ENCODE measurements around the gene P4HA2. TPM values are rescaled to one million over a fixed set of nuclear protein-coding genes. Genes with fewer than 3 reads are reported as not detected.

Gene P4HA2
- total RNA-seq, 2 experiments from 2014 or later, result not detected

GRCh38 chr5:132184588-132184987, 43.1 kb downstream of the P4HA2 start:
- Mint-ChIP-seq H3K4me1 (ENCODE audit: low read depth) (peaks cover 6% of the 10 kb centered on the region), H3K27me3 (peaks cover 20% of the 10 kb centered on the region), H3K4me3 (no peak overlapping the region), H3K27ac (no peak overlapping the region), H3K9me3 (no peaks in the 10 kb centered on the region), H3K36me3 (ENCODE audit: low read depth) (no peaks in the 10 kb centered on the region)
- Histone ChIP-seq H3K36me3 (ENCODE audit: insufficient read depth, low read length) (no peaks in the 10 kb centered on the region), H3K4me3 (ENCODE audit: low read length) (no peak overlapping the region), H3K27ac (ENCODE audit: low read depth in 1 of 2, low read length in 2 of 2) (no peak overlapping the region), H3K27me3 (ENCODE audit: control insufficient read depth in 1 of 2, insufficient read depth in 2 of 2, low read length in 2 of 2) (no peaks in the 10 kb centered on the region), H3K9me3 (ENCODE audit: control insufficient read depth in 1 of 2, insufficient read depth in 1 of 2, low read length in 2 of 2) (no peaks in the 10 kb centered on the region), H3K4me1 (ENCODE audit: insufficient read depth, low read length) (no peaks in the 10 kb centered on the region)
- no peak for TF ChIP-seq CTCF (IDR thresholded peaks at IDR 0.05)
- DNase-seq (no peak), ATAC-seq (ENCODE audit: poor library complexity) (no peak)
- intact Hi-C loops (cut with DNase I, micrococcal nuclease), result no loop called here
- POLR2A ChIA-PET, result no interaction called here
- CTCF ChIA-PET, result no interaction called here

GRCh38 chr5:132183723-132184122, 43.9 kb downstream of the P4HA2 start:
- Histone ChIP-seq H3K4me1 (ENCODE audit: insufficient read depth, low read length) (no peaks in the 10 kb centered on the region), H3K27ac (ENCODE audit: low read depth in 1 of 2, low read length in 2 of 2) (no peak overlapping the region), H3K9me3 (ENCODE audit: control insufficient read depth in 1 of 2, insufficient read depth in 1 of 2, low read length in 2 of 2) (no peaks in the 10 kb centered on the region), H3K36me3 (ENCODE audit: insufficient read depth, low read length) (no peaks in the 10 kb centered on the region), H3K4me3 (ENCODE audit: low read length) (no peak overlapping the region), H3K27me3 (ENCODE audit: control insufficient read depth in 1 of 2, insufficient read depth in 2 of 2, low read length in 2 of 2) (no peaks in the 10 kb centered on the region)
- no peak for TF ChIP-seq CTCF (IDR thresholded peaks at IDR 0.05)
- no peak for ATAC-seq (ENCODE audit: poor library complexity)
- peaks cover 6% of the 10 kb centered on the region for H3K4me1 Mint-ChIP-seq (ENCODE audit: low read depth)
- intact Hi-C loops (cut with DNase I, micrococcal nuclease), result no loop called here
- ChIA-PET POLR2A (no interaction called here), CTCF (no interaction called here)
- peaks cover 17% of the 10 kb centered on the region for H3K27me3 Mint-ChIP-seq
- no peak for DNase-seq
- no peaks in the 10 kb centered on the region for H3K36me3 Mint-ChIP-seq (ENCODE audit: low read depth)
- no peaks in the 10 kb centered on the region for H3K9me3 Mint-ChIP-seq
- H3K4me3 Mint-ChIP-seq, result no peak overlapping the region
- no peak overlapping the region for H3K27ac Mint-ChIP-seq

- TF ChIP-seq CTCF (IDR thresholded peaks at IDR 0.05), result no peak
- intact Hi-C loops (cut with DNase I, micrococcal nuclease), result no loop called here
These were observed 45.2 kb downstream of the P4HA2 start for GRCh38 chr5:132182359-132183040.

More at GRCh38 chr5:132182359-132183040, 45.2 kb downstream of the P4HA2 start:
- no peak for ATAC-seq (ENCODE audit: poor library complexity)
- no peaks in the 10 kb centered on the region for H3K9me3 Mint-ChIP-seq
- H3K27me3 Mint-ChIP-seq, result peaks cover 11% of the 10 kb centered on the region
- ChIA-PET POLR2A (no interaction called here), CTCF (no interaction called here)
- peaks cover 6% of the 10 kb centered on the region for H3K4me1 Mint-ChIP-seq (ENCODE audit: low read depth)
- H3K36me3 ChIP-seq (ENCODE audit: insufficient read depth, low read length), result no peaks in the 10 kb centered on the region
- no peak overlapping the region for H3K4me3 ChIP-seq (ENCODE audit: low read length)
- H3K4me1 ChIP-seq (ENCODE audit: insufficient read depth, low read length), result no peaks in the 10 kb centered on the region
- no peak overlapping the region for H3K4me3 Mint-ChIP-seq
- H3K27ac ChIP-seq (ENCODE audit: low read depth in 1 of 2, low read length in 2 of 2), result no peak overlapping the region
- H3K9me3 ChIP-seq (ENCODE audit: control insufficient read depth in 1 of 2, insufficient read depth in 1 of 2, low read length in 2 of 2), result no peaks in the 10 kb centered on the region
- no peak overlapping the region for H3K27ac Mint-ChIP-seq
- DNase-seq, result no peak
- no peaks in the 10 kb centered on the region for H3K27me3 ChIP-seq (ENCODE audit: control insufficient read depth in 1 of 2, insufficient read depth in 2 of 2, low read length in 2 of 2)
- H3K36me3 Mint-ChIP-seq (ENCODE audit: low read depth), result no peaks in the 10 kb centered on the region
